Natural killer cell treated with Interleukin-12 subunit alpha and Interleukin-12 subunit beta and Interleukin-15 and Interleukin-18, amount 100 ng/mL, for 72 hours (primary cell): Measurements from ENCODE around the gene MT4. TPM values are rescaled to one million over a fixed set of nuclear protein-coding genes. Genes with fewer than 3 reads are reported as not detected.
"Not testable (repeated sequence)": the region's sequence is repeated elsewhere in the genome, so short reads cannot be mapped to it uniquely, and the experiment has no call there.

ENCODE experiments used
- ATAC-seq, 2 donors: fragments of 150-1000 bp; cut with Tn5 transposase in 1 of 2; sonication (Bioruptor Pico), chemical (Tn5 transposase) in 1 of 2; 2 replicates each; pipeline ENCODE4 v1.10.0; 2021
- DNase-seq: peaks from one replicate; pipeline ENCODE4 v3.0.0; 2022; ENCODE audit warnings: low spot score
- H3K27ac Mint-ChIP-seq, 2 donors: 1 replicate in 1 of 2; 2 replicates in 1 of 2; pipeline ENCODE4 v1.8.0; 2022; ENCODE audit warnings: mixed read lengths in 2 of 2, mild to moderate bottlenecking in 1 of 2, moderate library complexity in 1 of 2
- H3K27me3 Mint-ChIP-seq, 2 donors: 1 replicate in 1 of 2; 2 replicates in 1 of 2; pipeline ENCODE4 v1.8.0; 2022; ENCODE audit warnings: mixed read lengths in 2 of 2
- H3K36me3 Mint-ChIP-seq: one replicate; pipeline ENCODE4 v1.8.0; 2022; ENCODE audit warnings: mixed read lengths
- H3K4me1 Mint-ChIP-seq, 2 donors: 1 replicate in 1 of 2; 2 replicates in 1 of 2; pipeline ENCODE4 v1.8.0; 2022; ENCODE audit warnings: low read depth in 2 of 2, mixed read lengths in 2 of 2, mild to moderate bottlenecking in 1 of 2
- H3K4me3 Mint-ChIP-seq: one replicate; pipeline ENCODE4 v1.8.0; 2022; ENCODE audit warnings: mixed read lengths
- H3K9me3 Mint-ChIP-seq: 2 replicates; pipeline ENCODE4 v1.8.0; 2022; ENCODE audit warnings: mixed read lengths
- total RNA-seq, 2 donors: library from RNA; stranded (reverse); gene quantifications; one replicate each; pipeline ENCODE4 v1.2.3, GENCODE V29; 2022

Gene MT4
- total RNA-seq, 2 donors from 2014 or later, result not detected

DNA sequence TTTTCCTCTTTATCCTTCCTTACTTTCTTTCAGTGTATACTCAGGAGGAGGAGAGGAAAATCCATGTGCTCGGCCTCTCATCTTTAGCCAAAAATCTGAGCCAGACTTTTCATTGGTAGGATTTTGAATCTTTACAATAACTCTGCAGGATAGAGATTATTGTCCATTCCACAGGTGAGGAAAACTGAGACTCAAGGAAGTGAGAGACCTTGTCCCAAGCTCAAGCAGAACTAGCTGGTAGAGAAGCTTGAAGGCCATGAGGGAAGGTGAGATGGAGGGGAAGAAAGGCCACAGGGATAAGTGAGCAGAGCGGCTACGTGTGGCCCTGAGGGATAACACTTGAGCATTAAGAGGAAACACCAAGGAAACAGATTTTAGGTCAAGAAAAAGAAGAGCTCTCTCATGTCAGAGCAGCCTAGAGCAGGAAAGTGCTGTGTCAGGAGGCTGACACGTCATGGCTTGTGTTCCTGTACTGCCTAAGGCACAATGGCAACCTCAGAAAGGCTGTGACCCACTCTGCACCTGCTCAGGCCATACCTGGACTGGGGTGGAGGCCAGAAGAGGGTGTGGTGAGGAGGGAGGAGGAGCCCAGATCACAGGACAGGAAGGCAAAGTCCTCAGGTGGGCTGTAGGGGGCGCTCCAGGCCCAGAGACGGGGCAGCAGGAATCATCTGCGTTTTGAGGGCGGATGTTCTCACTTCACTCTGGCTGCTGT, 11.9 kb downstream of the MT4 start:
- Mint-ChIP-seq H3K36me3 (no peaks in the 10 kb centered on the region), H3K4me3 (no peak overlapping the region), H3K27me3 (peaks cover 0 to 8% of the 10 kb centered on the region in 2 donors), H3K27ac (peak overlapping the region in 1 of 2 donors; percentile 76), H3K9me3 (no peaks in the 10 kb centered on the region), H3K4me1 (peaks cover 4 to 8% of the 10 kb centered on the region in 2 donors)
- ATAC-seq (peak; percentile 98 to 99), DNase-seq (peak; percentile 87)

DNA sequence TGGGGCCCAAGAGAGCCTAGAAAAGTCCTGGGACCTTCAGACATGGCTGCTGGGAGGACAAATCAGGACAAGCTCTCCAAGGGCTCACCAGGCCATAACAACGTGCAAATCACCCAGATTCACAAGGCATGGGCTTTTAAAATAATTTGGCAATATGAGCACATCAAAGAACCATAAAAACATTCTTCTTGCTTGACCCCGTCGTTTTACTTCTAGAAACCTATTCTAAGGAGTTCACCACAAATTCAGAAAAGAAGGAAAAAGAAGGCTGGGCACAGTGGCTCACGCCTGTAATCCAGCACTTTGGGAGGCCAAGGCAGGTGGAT, 12.4 kb downstream of the MT4 start:
- Mint-ChIP-seq H3K4me1 (peaks cover 4 to 8% of the 10 kb centered on the region in 2 donors), H3K9me3 (no peaks in the 10 kb centered on the region), H3K27me3 (peaks cover 0 to 12% of the 10 kb centered on the region in 2 donors), H3K4me3 (no peak overlapping the region), H3K36me3 (no peaks in the 10 kb centered on the region), H3K27ac (peak overlapping the region in 1 of 2 donors; percentile 76)
- ATAC-seq (no peak), DNase-seq (no peak)

DNA sequence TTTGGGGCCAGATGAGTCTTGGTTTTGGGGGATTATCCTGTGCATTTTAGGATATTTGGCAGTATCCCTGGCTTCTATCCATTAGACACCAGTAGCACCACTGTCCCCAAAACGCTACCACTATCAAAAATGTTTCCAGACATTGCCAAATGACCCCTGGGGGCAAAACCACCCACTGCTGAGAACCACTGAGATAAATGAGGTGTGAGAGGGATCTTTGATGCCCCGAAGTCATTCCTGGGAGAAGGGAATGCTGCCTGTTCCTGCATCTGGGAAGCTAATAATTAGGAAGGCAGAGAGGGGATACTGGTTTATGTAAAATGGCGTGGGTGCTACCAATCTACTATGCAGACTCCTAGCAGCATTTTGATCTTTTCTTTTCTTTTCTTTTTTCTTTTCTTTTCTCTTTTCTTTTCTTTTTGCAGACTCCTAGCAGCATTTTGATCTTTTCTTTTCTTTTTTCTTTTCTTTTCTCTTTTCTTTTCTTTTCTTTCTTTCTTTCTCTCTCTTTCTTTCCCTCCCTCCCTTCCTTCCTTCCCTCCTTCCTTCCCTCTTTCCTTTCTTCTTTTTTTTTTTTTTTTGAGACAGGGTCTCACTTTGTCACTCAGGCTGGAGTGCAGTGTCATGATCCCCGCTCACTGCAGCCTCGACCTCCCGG, 15.6 kb downstream of the MT4 start:
- H3K4me1 Mint-ChIP-seq, result peaks cover 4 to 8% of the 10 kb centered on the region in 2 donors
- peak overlapping the region in 1 of 2 donors; percentile 12 for H3K27ac Mint-ChIP-seq
- H3K9me3 Mint-ChIP-seq, result no peaks in the 10 kb centered on the region
- peaks cover 0 to 14% of the 10 kb centered on the region in 2 donors for H3K27me3 Mint-ChIP-seq
- no peak for DNase-seq
- ATAC-seq, result no peak
- H3K36me3 Mint-ChIP-seq, result no peaks in the 10 kb centered on the region
- H3K4me3 Mint-ChIP-seq, result no peak overlapping the region

GRCh38 chr16:56582911-56583310, 18.0 kb downstream of the MT4 start:
- ATAC-seq, H3K4me1 Mint-ChIP-seq, DNase-seq, H3K4me3 Mint-ChIP-seq, H3K36me3 Mint-ChIP-seq, H3K9me3 Mint-ChIP-seq, H3K27ac Mint-ChIP-seq: not testable (repeated sequence)
- peaks cover 11 to 22% of the 10 kb centered on the region in 2 donors for H3K27me3 Mint-ChIP-seq

- H3K36me3 Mint-ChIP-seq, result no peaks in the 10 kb centered on the region
- peaks cover 18 to 25% of the 10 kb centered on the region in 2 donors for H3K27me3 Mint-ChIP-seq
- H3K4me3 Mint-ChIP-seq, result no peak overlapping the region
- H3K4me1 Mint-ChIP-seq, result no peaks in the 10 kb centered on the region
- DNase-seq, result no peak
- no peak overlapping the region for H3K27ac Mint-ChIP-seq
- ATAC-seq, result no peak
- H3K9me3 Mint-ChIP-seq, result no peaks in the 10 kb centered on the region
Observed at GRCh38 chr16:56583351-56584168, 18.7 kb downstream of the MT4 start.

- no peaks in the 10 kb centered on the region for H3K9me3 Mint-ChIP-seq
- H3K4me1 Mint-ChIP-seq, result peaks cover 0 to 4% of the 10 kb centered on the region in 2 donors
- H3K36me3 Mint-ChIP-seq, result no peaks in the 10 kb centered on the region
- H3K27ac Mint-ChIP-seq, result no peak overlapping the region
- ATAC-seq (no peak), DNase-seq (peak; percentile 46)
- H3K27me3 Mint-ChIP-seq, result peaks cover 24 to 30% of the 10 kb centered on the region in 2 donors
- no peak overlapping the region for H3K4me3 Mint-ChIP-seq
Observed at GRCh38 chr16:56584276-56584675, 19.4 kb downstream of the MT4 start.

DNA sequence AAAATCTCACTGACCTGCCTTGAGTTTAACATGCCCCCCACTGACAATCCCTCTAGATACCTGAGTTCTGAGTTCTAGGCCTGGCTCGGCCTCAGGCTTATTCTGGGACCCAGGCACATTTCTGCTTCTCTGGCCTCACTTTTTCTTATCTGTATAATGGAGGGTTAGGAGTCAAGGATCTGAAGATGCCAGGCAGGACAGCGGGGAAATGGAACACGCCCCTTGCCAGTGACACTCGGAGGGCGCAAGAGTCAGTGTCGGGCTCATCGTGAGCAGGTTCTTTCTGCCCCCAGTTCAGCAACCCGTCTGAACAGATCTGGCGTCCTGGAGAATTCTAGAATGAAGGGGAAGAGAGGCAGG, 23.9 kb downstream of the MT4 start:
- peak; percentile 12 for DNase-seq
- ATAC-seq, result no peak
- H3K4me1 Mint-ChIP-seq, result peaks cover 0 to 7% of the 10 kb centered on the region in 2 donors
- H3K27me3 Mint-ChIP-seq, result peaks cover 31 to 35% of the 10 kb centered on the region in 2 donors
- H3K27ac Mint-ChIP-seq, result no peak overlapping the region
- no peaks in the 10 kb centered on the region for H3K36me3 Mint-ChIP-seq
- H3K4me3 Mint-ChIP-seq, result peak overlapping the region; percentile 49
- H3K9me3 Mint-ChIP-seq, result no peaks in the 10 kb centered on the region

DNA sequence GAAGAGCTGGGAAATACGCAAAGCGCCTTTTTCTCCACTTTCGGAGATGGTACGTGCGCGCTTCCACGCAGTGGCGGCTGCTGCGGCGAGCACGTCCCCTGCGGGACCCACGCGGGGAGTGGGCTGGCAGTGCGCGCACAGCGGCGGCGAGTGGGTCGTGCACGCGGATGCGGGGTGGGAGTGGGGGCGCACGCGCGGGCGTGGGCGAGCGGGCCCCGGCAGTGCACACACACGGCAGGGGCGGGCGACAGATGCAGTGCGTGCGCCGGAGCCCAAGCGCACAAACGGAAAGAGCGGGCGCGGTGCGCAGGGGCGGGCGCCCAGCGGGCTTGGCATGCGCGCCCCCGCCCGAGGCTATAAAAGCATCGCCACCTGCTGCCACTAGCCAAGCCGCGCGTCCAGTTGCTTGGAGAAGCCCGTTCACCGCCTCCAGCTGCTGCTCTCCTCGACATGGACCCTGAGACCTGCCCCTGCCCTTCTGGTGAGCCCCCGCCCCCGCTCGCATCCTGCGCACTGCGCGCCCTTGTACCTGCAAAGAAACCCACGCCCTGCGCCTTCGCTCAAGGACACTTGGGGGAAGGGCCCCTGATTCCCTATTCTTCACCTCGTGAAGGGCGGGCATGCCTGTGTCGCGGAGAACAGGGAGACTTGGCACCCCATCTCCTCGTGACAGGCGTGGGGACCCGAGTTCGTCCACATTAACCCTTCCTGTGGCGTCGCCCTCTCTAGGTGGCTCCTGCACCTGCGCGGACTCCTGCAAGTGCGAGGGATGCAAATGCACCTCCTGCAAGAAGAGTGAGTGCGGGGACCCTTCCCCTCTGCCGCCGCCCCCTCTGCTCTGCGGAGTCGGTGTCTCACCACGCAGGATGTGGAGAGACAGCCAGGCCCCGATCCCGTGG, 24.5 kb downstream of the MT4 start, which contains the start of gene MT3:
MT3 (plus strand) TSS at position 388 of the 899 bp plus-strand sequence; CDS start at position 451, 63 bp downstream.
- DNase-seq (peak; percentile 59), ATAC-seq (peak; percentile 47 to 74)
- peaks cover 31 to 35% of the 10 kb centered on the region in 2 donors for H3K27me3 Mint-ChIP-seq

GRCh38 chr16:56591377-56592060, 26.6 kb downstream of the MT4 start:
- no peak for DNase-seq
- Mint-ChIP-seq H3K36me3 (no peaks in the 10 kb centered on the region), H3K4me1 (peaks cover 0 to 7% of the 10 kb centered on the region in 2 donors), H3K9me3 (no peaks in the 10 kb centered on the region), H3K27ac (no peak overlapping the region), H3K4me3 (no peak overlapping the region), H3K27me3 (peaks cover 26 to 27% of the 10 kb centered on the region in 2 donors)
- no peak for ATAC-seq

More for the DNA sequence above, 24.5 kb downstream of the MT4 start, which contains the start of gene MT3:
- H3K4me1 Mint-ChIP-seq, result peaks cover 0 to 7% of the 10 kb centered on the region in 2 donors
- H3K9me3 Mint-ChIP-seq, result no peaks in the 10 kb centered on the region
- peak within 1 kb of the TSS; percentile 49 for H3K4me3 Mint-ChIP-seq
- H3K27ac Mint-ChIP-seq, result no peak within 1 kb of the TSS
- no peaks in the 10 kb centered on the region for H3K36me3 Mint-ChIP-seq

DNA sequence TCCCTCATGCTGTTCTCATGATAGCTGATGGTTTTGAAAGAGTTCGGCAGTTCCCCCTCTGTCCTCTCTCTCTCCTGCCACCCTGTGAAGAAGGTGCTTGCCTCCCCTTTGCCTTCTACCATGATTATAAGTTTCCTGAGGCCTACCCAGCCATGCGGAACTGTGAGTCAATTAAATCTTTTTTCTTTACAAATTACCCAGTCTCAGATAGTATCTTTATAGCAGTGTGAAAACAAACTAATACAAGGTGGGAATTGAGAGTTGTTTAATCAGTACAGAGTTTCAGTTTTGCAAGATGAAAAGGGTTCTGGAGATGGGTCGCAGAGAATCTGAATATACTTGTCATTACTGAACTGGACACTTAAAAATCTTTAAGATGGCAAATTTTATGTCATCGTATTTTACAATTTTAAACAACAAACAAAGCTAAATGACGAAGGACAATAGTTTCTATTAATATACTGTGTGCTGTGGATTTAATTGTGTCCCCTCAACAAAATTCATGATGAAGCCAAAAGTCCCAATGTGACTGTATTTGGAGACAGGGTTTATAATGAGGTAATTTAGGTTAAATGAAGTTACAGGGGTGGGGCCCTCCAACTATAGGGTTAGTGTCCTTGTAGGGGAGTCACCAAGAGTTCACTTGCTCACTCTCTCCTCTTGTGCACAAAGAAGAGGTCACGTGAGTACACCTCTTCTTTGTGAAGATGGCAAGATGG, 28.9 kb downstream of the MT4 start:
- no peak for DNase-seq
- Mint-ChIP-seq H3K27ac (no peak overlapping the region), H3K36me3 (no peaks in the 10 kb centered on the region), H3K9me3 (no peaks in the 10 kb centered on the region), H3K4me3 (no peak overlapping the region), H3K4me1 (peaks cover 0 to 10% of the 10 kb centered on the region in 2 donors), H3K27me3 (peaks cover 21 to 24% of the 10 kb centered on the region in 2 donors)
- no peak for ATAC-seq

GRCh38 chr16:56594292-56594619, 29.4 kb downstream of the MT4 start:
- H3K27me3 Mint-ChIP-seq, result peaks cover 18 to 20% of the 10 kb centered on the region in 2 donors
- no peak for ATAC-seq
- no peak for DNase-seq
- H3K27ac Mint-ChIP-seq, result no peak overlapping the region
- no peaks in the 10 kb centered on the region for H3K9me3 Mint-ChIP-seq
- no peak overlapping the region for H3K4me3 Mint-ChIP-seq
- H3K36me3 Mint-ChIP-seq, result no peaks in the 10 kb centered on the region
- peaks cover 0 to 7% of the 10 kb centered on the region in 2 donors for H3K4me1 Mint-ChIP-seq

GRCh38 chr16:56600398-56600999, 35.6 kb downstream of the MT4 start:
- H3K4me3 Mint-ChIP-seq, result no peak overlapping the region

More at GRCh38 chr16:56600398-56600999, 35.6 kb downstream of the MT4 start:
- DNase-seq, result no peak
- H3K9me3 Mint-ChIP-seq, result no peaks in the 10 kb centered on the region
- ATAC-seq, result peak; percentile 43 to 50
- no peaks in the 10 kb centered on the region for H3K36me3 Mint-ChIP-seq
- peaks cover 8 to 23% of the 10 kb centered on the region in 2 donors for H3K27me3 Mint-ChIP-seq
- H3K27ac Mint-ChIP-seq, result no peak overlapping the region
- H3K4me1 Mint-ChIP-seq, result peaks cover 7 to 16% of the 10 kb centered on the region in 2 donors
